HepG2 (cell line): ENCODE data around the gene SYT1. TPM values are rescaled to one million over a fixed set of nuclear protein-coding genes. Genes with fewer than 3 reads are reported as not detected.

ENCODE experiments used
- ATAC-seq: fragments of 200-7000 bp; cut with Tn5 transposase; 3 replicates; pipeline ENCODE4 v1.9.1; 2020; ENCODE audit warnings: mild to moderate bottlenecking, moderate library complexity
- BruUV-seq: library from RNA; stranded (reverse); fragments of 400-500 nt; replicated peaks from 2 replicates; lab custom pipeline; 2021; lab: Mats Ljungman, UMichigan
- CTCF ChIA-PET: fragments of 300-600 bp; formaldehyde crosslinking; extraction: SDS; loops from one replicate; lab custom pipeline; 2021; ENCODE audit warnings: low total read pairs, inconsistent platforms, low intra/inter-chr PET ratio; lab: Yijun Ruan, JAX
- POLR2A ChIA-PET: fragments of 350-600 bp; sonication (Branson Sonifier 250); formaldehyde crosslinking; loops from one replicate; lab custom pipeline; 2020; ENCODE audit warnings: antibody characterized with exemption, inconsistent platforms; lab: Yijun Ruan, JAX
- DNase-seq: peaks from one replicate; pipeline ENCODE4 v3.0.0-alpha.2; 2015; ENCODE audit warnings: low spot score
- FAIRE-seq: peaks from 3 replicates; lab custom pipeline; 2011; peaks lifted over from hg19 to GRCh38; lab: Jason Lieb, UNC
- H2AFZ ChIP-seq: one replicate; pipeline ENCODE4 v1.6.1; 2011; ENCODE audit warnings: low read length, inconsistent platforms
- H3K27ac ChIP-seq: fragments of 300-600 bp; 3 replicates; pipeline ENCODE4 v1.8.0; 2011; ENCODE audit warnings: mixed run types, mild to moderate bottlenecking, mixed read lengths, low read length, inconsistent platforms; ENCODE audit not compliant: insufficient read depth; ENCODE audit errors: extremely low read length
- H3K27me3 ChIP-seq, 2 experiments: fragments of 200-600 bp in 1 of 2; 2 replicates in 1 of 2; 3 replicates in 1 of 2; pipeline versions ENCODE4 v1.6.0 to v1.8.0; 2011; ENCODE audit warnings: low read length in 2 of 2, mild to moderate bottlenecking in 2 of 2, moderate library complexity in 2 of 2, inconsistent platforms in 1 of 2; ENCODE audit not compliant: insufficient read depth in 2 of 2, control insufficient read depth in 1 of 2
- H3K36me3 ChIP-seq, 2 experiments: fragments of 200-600 bp in 1 of 2; replicated peaks in 1 of 2; 2 replicates in 1 of 2; 3 replicates in 1 of 2; pipeline versions ENCODE4 v1.5.1 to v1.8.0; 2011; ENCODE audit warnings: low read length in 2 of 2, inconsistent platforms in 1 of 2; ENCODE audit not compliant: insufficient read depth in 2 of 2, control insufficient read depth in 1 of 2
- H3K4me1 ChIP-seq: 2 replicates; pipeline ENCODE4 v1.5.1; 2012; ENCODE audit warnings: low read length, inconsistent platforms; ENCODE audit not compliant: insufficient read depth
- H3K4me2 ChIP-seq: 2 replicates; pipeline ENCODE4 v1.6.0; 2011; ENCODE audit warnings: low read depth, low read length, inconsistent platforms
- H3K4me3 ChIP-seq, 3 experiments: fragments of 200-600 bp in 1 of 3; sonication (generic), shearing (Covaris generic) in 1 of 3; replicated peaks in 1 of 3; 2 replicates each; pipeline ENCODE4 v1.5.1; 2011 to 2016; ENCODE audit warnings: low read length in 3 of 3, inconsistent platforms in 2 of 3, low read depth in 2 of 3, mild to moderate bottlenecking in 2 of 3, control low read depth in 1 of 3, mixed read lengths in 1 of 3; ENCODE audit not compliant: insufficient read depth in 1 of 3
- H3K79me2 ChIP-seq: one replicate; pipeline ENCODE4 v1.6.1; 2011; ENCODE audit warnings: low read length, inconsistent platforms; ENCODE audit not compliant: insufficient read depth
- H3K9ac ChIP-seq: 2 replicates; pipeline ENCODE4 v1.6.0; 2011; ENCODE audit warnings: mild to moderate bottlenecking, low read depth, low read length, inconsistent platforms; ENCODE audit not compliant: insufficient read depth
- H3K9me3 ChIP-seq: 2 replicates; pipeline ENCODE4 v1.5.1; 2012; ENCODE audit warnings: mild to moderate bottlenecking, low read length
- H4K20me1 ChIP-seq: 2 replicates; pipeline ENCODE4 v1.6.0; 2011; ENCODE audit warnings: inconsistent platforms, mild to moderate bottlenecking, low read length, moderate library complexity; ENCODE audit not compliant: insufficient read depth
- ATF1 ChIP-seq: IDR thresholded peaks from 2 replicates; pipeline ENCODE4 v1.6.1; 2016; ENCODE audit warnings: mild to moderate bottlenecking, control low read depth
- CC2D1A ChIP-seq: sonication (generic); formaldehyde crosslinking; IDR thresholded peaks from 2 replicates; pipeline ENCODE4 v1.8.1; 2023; ENCODE audit warnings: mild to moderate bottlenecking, missing genetic modification reagents
- CEBPG ChIP-seq: IDR thresholded peaks from 2 replicates; pipeline ENCODE4 v1.6.1; 2016
- CENPX ChIP-seq: sonication (generic); formaldehyde crosslinking; IDR thresholded peaks from 2 replicates; pipeline ENCODE4 v1.9.0; 2021; ENCODE audit warnings: mild to moderate bottlenecking, missing genetic modification reagents, moderate library complexity
- FOXJ3 ChIP-seq: sonication (generic); formaldehyde crosslinking; IDR thresholded peaks from 2 replicates; pipeline ENCODE4 v1.4.0; 2020; ENCODE audit warnings: missing genetic modification reagents, mild to moderate bottlenecking, borderline replicate concordance
- HMGA1 ChIP-seq: sonication (generic); formaldehyde crosslinking; conservative IDR thresholded peaks from 2 replicates; pipeline ENCODE4 v1.4.0; 2020; ENCODE audit warnings: missing genetic modification reagents
- JUNB ChIP-seq: sonication (generic); formaldehyde crosslinking; IDR thresholded peaks from 2 replicates; pipeline ENCODE4 v1.8.0; 2022; ENCODE audit warnings: missing genetic modification reagents, mild to moderate bottlenecking, borderline replicate concordance
- LBX2 ChIP-seq: sonication (generic); formaldehyde crosslinking; IDR thresholded peaks from 2 replicates; pipeline ENCODE4 v1.5.0; 2020; ENCODE audit warnings: missing genetic modification reagents, mild to moderate bottlenecking, borderline replicate concordance
- MBD4 ChIP-seq: IDR thresholded peaks from 2 replicates; pipeline ENCODE4 v1.6.1; 2012; ENCODE audit warnings: low read length, inconsistent platforms, borderline replicate concordance
- NFE2L2 ChIP-seq: fragments of 150-350 bp; IDR thresholded peaks from 2 replicates; pipeline ENCODE4 v1.6.1; 2014; ENCODE audit warnings: low read length
- PLRG1 ChIP-seq: fragments of 450-650 bp; conservative IDR thresholded peaks from 2 replicates; pipeline ENCODE4 v1.6.1; 2016
- RAD51 ChIP-seq: fragments of 450-650 bp; IDR thresholded peaks from 2 replicates; pipeline ENCODE4 v1.6.1; 2016; ENCODE audit warnings: borderline replicate concordance
- TFE3 ChIP-seq: IDR thresholded peaks from 2 replicates; pipeline ENCODE4 v1.6.1; 2016
- ZNF383 ChIP-seq: sonication (generic); formaldehyde crosslinking; IDR thresholded peaks from 2 replicates; pipeline ENCODE4 v1.4.0; 2020; ENCODE audit warnings: missing genetic modification reagents, mild to moderate bottlenecking, borderline replicate concordance
- ZNF530 ChIP-seq: sonication (generic); formaldehyde crosslinking; IDR thresholded peaks from 2 replicates; pipeline ENCODE4 v1.5.0; 2020; ENCODE audit warnings: low read depth, mild to moderate bottlenecking, missing genetic modification reagents
- ZNF580 ChIP-seq: IDR thresholded peaks from 2 replicates; pipeline ENCODE4 v1.6.1; 2016; ENCODE audit warnings: low read depth, borderline replicate concordance
- ZNF720 ChIP-seq: sonication (generic); formaldehyde crosslinking; IDR thresholded peaks from 2 replicates; pipeline ENCODE4 v1.4.0; 2020; ENCODE audit warnings: missing genetic modification reagents
- ZNF746 ChIP-seq: sonication (generic); formaldehyde crosslinking; IDR thresholded peaks from 2 replicates; pipeline ENCODE4 v1.8.0; 2022; ENCODE audit warnings: mild to moderate bottlenecking, missing genetic modification reagents
- ZNF761 ChIP-seq: sonication (generic); formaldehyde crosslinking; conservative IDR thresholded peaks from 2 replicates; pipeline ENCODE4 v1.4.0; 2020; ENCODE audit warnings: mild to moderate bottlenecking, missing genetic modification reagents
- ZNF781 ChIP-seq: sonication (generic); formaldehyde crosslinking; IDR thresholded peaks from 2 replicates; pipeline ENCODE4 v1.5.1; 2020; ENCODE audit warnings: borderline replicate concordance, mild to moderate bottlenecking, missing genetic modification reagents; ENCODE audit errors: not compliant biosample characterization
- WGBS: methylation state at CpG from one replicate; pipeline ENCODE4 v1.1.6; 2017; ENCODE audit warnings: low lambda C conversion rate; 5-methylcytosine and 5-hydroxymethylcytosine counted together
- in situ Hi-C: cut with HindIII; loops from 2 replicates; pipeline ENCODE4 v1.10.0; 2017; ENCODE audit warnings: low pct_unique_long_range_greater_than_20kb; ENCODE audit not compliant: extremely low pct_ligation_motif_present
- intact Hi-C: fragments of 100-400 bp; cut with micrococcal nuclease; formaldehyde crosslinking; loops from one replicate; pipeline ENCODE4 v1.10.0; 2022; ENCODE audit not compliant: unreplicated experiment
- polyA plus RNA-seq, 8 experiments: library from polyadenylated mRNA; depleted of rRNA in 3 of 8; stranded (reverse) in 7 of 8; unstranded in 1 of 8; fragments of >200 nt; fragmentation: Illumina TruSeq in 4 of 8; extraction: Trizol in 4 of 8; gene quantifications; 2 replicates each; pipeline versions ENCODE4 v1.2.1 to v1.2.3, GENCODE V29; 2011 to 2016; ENCODE audit warnings: low read depth in 4 of 8, missing spikeins in 1 of 8, mixed read lengths in 1 of 8; ENCODE audit not compliant: insufficient read depth in 1 of 8
- total RNA-seq, 5 experiments: library from RNA; depleted of rRNA; stranded (reverse); fragments of >200 nt; fragmentation: Illumina TruSeq; extraction: Trizol; gene quantifications; 2 replicates each; pipeline ENCODE4 v1.2.3, GENCODE V29; 2016; ENCODE audit warnings: low read depth in 1 of 5

Gene SYT1
- total and polyA plus RNA-seq, 2 of the 13 experiments (the other 11 are each of a cell fraction or from before 2014, with no cell fraction given): not detected

- TF ChIP-seq LBX2 (CRISPR knock-in tag) (no peak), NFE2L2 (no peak)
- TF ChIP-seq, all 625 proteins: peak for 0
Measured at GRCh38 chr12:78977304-78977867, 112.8 kb downstream of the SYT1 start (continued).

GRCh38 chr12:78994168-78994791 lies 129.7 kb downstream of the SYT1 start:
- in situ Hi-C loops (no loop called here), intact Hi-C loops (no loop called here)
- TF ChIP-seq RAD51: no peak
- no peak for TF ChIP-seq ZNF580
- no peak for TF ChIP-seq HMGA1 (CRISPR knock-in tag)
- no peak for TF ChIP-seq ZNF746 (CRISPR knock-in tag)
- no peak for TF ChIP-seq TFE3 (CRISPR knock-in tag)
- no peak for TF ChIP-seq ZNF530 (CRISPR knock-in tag)
- no peak for TF ChIP-seq PLRG1
- no peak for TF ChIP-seq ZNF383 (CRISPR knock-in tag)
- TF ChIP-seq ZNF781 (CRISPR knock-in tag): no peak
- no peak for TF ChIP-seq ZNF761 (CRISPR knock-in tag)
- TF ChIP-seq JUNB (CRISPR knock-in tag): no peak
- no peak for TF ChIP-seq CENPX (CRISPR knock-in tag)
- no peak for TF ChIP-seq ZNF720 (CRISPR knock-in tag)
- no peak for TF ChIP-seq MBD4
- no peak for TF ChIP-seq ATF1 (CRISPR knock-in tag)
- no peak for TF ChIP-seq CEBPG (CRISPR knock-in tag)
- TF ChIP-seq CC2D1A (CRISPR knock-in tag): no peak
- TF ChIP-seq FOXJ3: no peak
- Histone ChIP-seq H4K20me1 (no peaks in the 10 kb centered on the region), H3K79me2 (no peaks in the 10 kb centered on the region), H3K9me3 (no peaks in the 10 kb centered on the region), H2AFZ (no peak overlapping the region), H3K9ac (no peak overlapping the region), H3K4me3 (no peak overlapping the region), H3K36me3 (no peaks in the 10 kb centered on the region), H3K27me3 (no peaks in the 10 kb centered on the region), H3K27ac (no peak overlapping the region), H3K4me2 (no peak overlapping the region), H3K4me1 (no peaks in the 10 kb centered on the region)
- ChIA-PET CTCF (no interaction called here), POLR2A (no interaction called here)
- FAIRE-seq (no peak), DNase-seq (no peak), ATAC-seq (no peak)
- 12% methylated on average over 9 of the region's 9 CpGs for WGBS
- no TSS peak for BruUV-seq
